A549 (cell line): Measurements from ENCODE around the gene TMEM59. TPM values are rescaled to one million over a fixed set of nuclear protein-coding genes. Genes with fewer than 3 reads are reported as not detected.
"Not testable (repeated sequence)": the region's sequence is repeated elsewhere in the genome, so short reads cannot be mapped to it uniquely, and the experiment has no call there.

Experiments
- ATAC-seq, 2 experiments: fragments of 200-7000 bp in 1 of 2; fragments of >200 bp in 1 of 2; cut with Nextera tagmentation in 1 of 2; cut with Tn5 transposase in 1 of 2; 3 replicates each; pipeline versions ENCODE4 v1.8.0 to v1.9.1; 2018 to 2020; ENCODE audit warnings: mild to moderate bottlenecking in 1 of 2, moderate library complexity in 1 of 2
- CTCF ChIA-PET: fragments of 300-600 bp; sonication (Branson Sonifier 250); formaldehyde crosslinking; extraction: SDS; loops from one replicate; lab custom pipeline; 2021; ENCODE audit warnings: antibody characterized with exemption, inconsistent platforms; lab: Yijun Ruan, JAX
- POLR2A ChIA-PET: fragments of 350-600 bp; formaldehyde crosslinking; extraction: SDS; loops from one replicate; lab custom pipeline; 2021; ENCODE audit warnings: antibody characterized with exemption, inconsistent platforms; lab: Yijun Ruan, JAX
- DNase-seq, 2 experiments: peaks; one replicate each; pipeline versions ENCODE4 v3.0.0 to v3.0.0-alpha.2; 2011 to 2016; ENCODE audit warnings: low read depth in 1 of 2, low spot score in 1 of 2
- FAIRE-seq: peaks from 2 replicates; lab custom pipeline; 2011; peaks lifted over from hg19 to GRCh38; lab: Jason Lieb, UNC
- H3K27ac ChIP-seq, 2 experiments: fragments of >200 bp; sonication (Bioruptor Twin); formaldehyde crosslinking; 3 replicates each; pipeline ENCODE4 v1.5.1; 2016 to 2017
- H3K4me1 ChIP-seq: fragments of >200 bp; sonication (Bioruptor Twin); formaldehyde crosslinking; 3 replicates; pipeline ENCODE4 v1.6.1; 2016
- H3K4me2 ChIP-seq: fragments of >200 bp; sonication (Bioruptor Twin); formaldehyde crosslinking; 3 replicates; pipeline ENCODE4 v1.6.1; 2016
- H3K4me3 ChIP-seq: fragments of >200 bp; sonication (Bioruptor Twin); formaldehyde crosslinking; 3 replicates; pipeline ENCODE4 v1.5.1; 2016
- H3K9me3 ChIP-seq: fragments of >200 bp; sonication (Bioruptor Twin); formaldehyde crosslinking; 3 replicates; pipeline ENCODE4 v1.6.1; 2016
- ATOH8 ChIP-seq: fragments of 250-450 bp; sonication (Bioruptor Pico); IDR thresholded peaks from 2 replicates; pipeline ENCODE4 v1.5.0; 2020; ENCODE audit warnings: low read depth, mild to moderate bottlenecking, moderate library complexity
- BHLHE40 ChIP-seq: IDR thresholded peaks from 2 replicates; pipeline ENCODE4 v1.6.1; 2012; ENCODE audit warnings: low read depth, low read length, inconsistent platforms
- CBX2 ChIP-seq: fragments of 200-600 bp; sonication (generic); IDR thresholded peaks from 2 replicates; pipeline ENCODE4 v1.6.1; 2016; ENCODE audit warnings: low read depth, mild to moderate bottlenecking, borderline replicate concordance
- CEBPB ChIP-seq, 2 experiments: fragments of >200 bp in 1 of 2; sonication (Bioruptor Twin) in 1 of 2; formaldehyde crosslinking in 1 of 2; IDR thresholded peaks; 2 replicates each; pipeline ENCODE4 v1.6.1; 2012 to 2016
- CHD4 ChIP-seq: fragments of 200-600 bp; sonication (generic); IDR thresholded peaks from 2 replicates; pipeline ENCODE4 v1.6.1; 2016; ENCODE audit warnings: antibody characterized with exemption, mild to moderate bottlenecking, borderline replicate concordance
- E2F6 ChIP-seq: IDR thresholded peaks from 2 replicates; pipeline ENCODE4 v1.6.1; 2012; ENCODE audit warnings: low read depth, borderline replicate concordance
- EHF ChIP-seq: fragments of 250-450 bp; sonication (Bioruptor Pico); IDR thresholded peaks from 2 replicates; pipeline ENCODE4 v1.5.0; 2020; ENCODE audit warnings: mild to moderate bottlenecking
- EHMT2 ChIP-seq: fragments of 200-600 bp; sonication (generic); IDR thresholded peaks from 2 replicates; pipeline ENCODE4 v1.6.1; 2016; ENCODE audit warnings: antibody characterized with exemption, low read depth, mild to moderate bottlenecking, moderate library complexity
- ESRRA ChIP-seq: fragments of 150-350 bp; IDR thresholded peaks from 2 replicates; pipeline ENCODE4 v1.6.1; 2014; ENCODE audit warnings: mild to moderate bottlenecking, low read length, borderline replicate concordance
- FOSL2 ChIP-seq, 2 experiments: fragments of 450-650 bp in 1 of 2; fragments of >200 bp in 1 of 2; sonication (Bioruptor Twin) in 1 of 2; formaldehyde crosslinking; IDR thresholded peaks; 2 replicates each; pipeline versions ENCODE4 v1.5.0 to v1.6.1; 2016 to 2020; ENCODE audit warnings: mild to moderate bottlenecking in 1 of 2, moderate library complexity in 1 of 2
- GATA3 ChIP-seq: IDR thresholded peaks from 2 replicates; pipeline ENCODE4 v1.6.1; 2012; ENCODE audit warnings: borderline replicate concordance
- HOXB13 ChIP-seq: fragments of 250-450 bp; sonication (Bioruptor Pico); IDR thresholded peaks from 2 replicates; pipeline ENCODE4 v1.5.0; 2020; ENCODE audit warnings: low read depth, mild to moderate bottlenecking, moderate library complexity
- KDM1A ChIP-seq: fragments of 200-600 bp; sonication (generic); IDR thresholded peaks from 2 replicates; pipeline ENCODE4 v1.6.1; 2016; ENCODE audit warnings: low read depth, mild to moderate bottlenecking
- MAFK ChIP-seq: fragments of 450-650 bp; IDR thresholded peaks from 2 replicates; pipeline ENCODE4 v1.6.1; 2014; ENCODE audit not compliant: partially characterized antibody
- NFE2L2 ChIP-seq: fragments of 150-350 bp; conservative IDR thresholded peaks from 2 replicates; pipeline ENCODE4 v1.6.1; 2014; ENCODE audit warnings: low read length
- NPAS2 ChIP-seq: fragments of 250-450 bp; sonication (Bioruptor Pico); IDR thresholded peaks from 2 replicates; pipeline ENCODE4 v1.8.0; 2022; ENCODE audit warnings: mild to moderate bottlenecking, moderate library complexity, borderline replicate concordance
- NR3C1 ChIP-seq: fragments of >200 bp; sonication (Bioruptor Twin); formaldehyde crosslinking; IDR thresholded peaks from 3 replicates; pipeline ENCODE4 v1.6.1; 2017
- POLR2A ChIP-seq: IDR thresholded peaks from 2 replicates; pipeline ENCODE4 v1.6.1; 2012; ENCODE audit warnings: mild to moderate bottlenecking, low read length
- RAD21 ChIP-seq, 2 experiments: fragments of >200 bp in 1 of 2; sonication (Bioruptor Twin) in 1 of 2; formaldehyde crosslinking in 1 of 2; IDR thresholded peaks in 1 of 2; conservative IDR thresholded peaks in 1 of 2; 2 replicates in 1 of 2; 3 replicates in 1 of 2; pipeline ENCODE4 v1.6.1; 2012 to 2018; ENCODE audit warnings: inconsistent platforms in 1 of 2
- REST ChIP-seq: fragments of 200-600 bp; sonication (generic); IDR thresholded peaks from 2 replicates; pipeline ENCODE4 v1.6.1; 2016; ENCODE audit warnings: antibody characterized with exemption, mild to moderate bottlenecking, moderate library complexity
- RFX5 ChIP-seq: fragments of 450-650 bp; IDR thresholded peaks from 2 replicates; pipeline ENCODE4 v1.7.1; 2014; ENCODE audit warnings: antibody characterized with exemption, mild to moderate bottlenecking, moderate library complexity
- SMC3 ChIP-seq: fragments of >200 bp; sonication (Bioruptor Twin); formaldehyde crosslinking; IDR thresholded peaks from 3 replicates; pipeline ENCODE4 v1.6.1; 2018; ENCODE audit warnings: inconsistent platforms
- SREBF2 ChIP-seq: fragments of 450-650 bp; IDR thresholded peaks from 2 replicates; pipeline ENCODE4 v1.6.1; 2014; ENCODE audit warnings: mild to moderate bottlenecking, moderate library complexity
- ZNF302 ChIP-seq: fragments of 250-450 bp; sonication (Bioruptor Pico); IDR thresholded peaks from 2 replicates; pipeline ENCODE4 v1.9.0; 2021; ENCODE audit warnings: inconsistent platforms, mild to moderate bottlenecking, moderate library complexity
- ZSCAN20 ChIP-seq: fragments of 250-450 bp; sonication (Bioruptor Pico); IDR thresholded peaks from 2 replicates; pipeline ENCODE4 v1.8.0; 2022; ENCODE audit warnings: mild to moderate bottlenecking, moderate library complexity
- WGBS: methylation state at CpG from one replicate; pipeline ENCODE4 v1.1.6; 2017; ENCODE audit errors: missing lambda C conversion rate; 5-methylcytosine and 5-hydroxymethylcytosine counted together
- polyA plus RNA-seq, 4 experiments: library from polyadenylated mRNA; depleted of rRNA in 3 of 4; stranded (reverse); fragments of >200 nt; fragmentation: RNase III in 1 of 4; extraction: RNeasy Plus Mini Kit Qiagen cat#74134 plus additional on column Dnase treatment in 1 of 4; gene quantifications; 2 replicates in 3 of 4; 3 replicates in 1 of 4; pipeline ENCODE4 v1.2.3, GENCODE V29; 2011 to 2017

TMEM59 gene
- polyA plus RNA-seq, 2 of the 4 experiments (the other 2 are of a cell fraction): 114 to 225 TPM

- TF ChIP-seq CHD4 (no peak), NR3C1 (no peak)
- TF ChIP-seq, all 56 proteins: peak for 0
Observed at GRCh38 chr1:54096227-54096876, 43.3 kb upstream of the TMEM59 start (continued).

- 86% methylated on average over 8 of the region's 8 CpGs for WGBS
- ChIA-PET CTCF (no interaction called here), POLR2A (no interaction called here)
- Histone ChIP-seq H3K4me2 (no peak overlapping the region), H3K4me3 (no peak overlapping the region), H3K9me3 (no peaks in the 10 kb centered on the region), H3K27ac (no peak overlapping the region), H3K4me1 (0 out of 3 replicates have a peak, but pooled peaks cover 3% of the 10 kb centered on the region)
- FAIRE-seq (no peak), DNase-seq (no peak), ATAC-seq (no peak)
- TF ChIP-seq ZNF302 (CRISPR knock-in tag): no peak
- no peak for TF ChIP-seq SREBF2
- no peak for TF ChIP-seq FOSL2 (IDR thresholded peaks at IDR 0.05)
- no peak for TF ChIP-seq FOSL2 (CRISPR knock-in tag; IDR thresholded peaks at IDR 0.05)
- TF ChIP-seq EHMT2: no peak
- TF ChIP-seq KDM1A: no peak
- no peak for TF ChIP-seq ZSCAN20
- no peak for TF ChIP-seq CBX2
- no peak for TF ChIP-seq GATA3
Observed at GRCh38 chr1:54095546-54096226, 42.7 kb upstream of the TMEM59 start.

GRCh38 chr1:54094730-54095105 is 41.7 kb upstream of the TMEM59 start:
- CTCF ChIA-PET, ATAC-seq, POLR2A ChIA-PET, DNase-seq, H3K4me1 ChIP-seq, H3K9me3 ChIP-seq, H3K27ac ChIP-seq, H3K4me2 ChIP-seq, FAIRE-seq, H3K4me3 ChIP-seq: not testable (repeated sequence)
- 100% methylated on average over 1 of the region's 1 CpG for WGBS

- ATAC-seq (no peak), FAIRE-seq (no peak), DNase-seq (no peak)
- Histone ChIP-seq H3K4me2 (no peak overlapping the region), H3K4me1 (0 out of 3 replicates have a peak, but pooled peaks cover 3% of the 10 kb centered on the region), H3K9me3 (no peaks in the 10 kb centered on the region), H3K4me3 (no peak overlapping the region), H3K27ac (no peak overlapping the region)
- CTCF ChIA-PET: interaction anchor here (0.7 kb wide), 1 partner anchor 225 kb away, joined by 3 read pairs; no protein-coding TSS in a partner anchor
- 87% methylated on average over 4 of the region's 4 CpGs for WGBS
- POLR2A ChIA-PET: no interaction called here
- TF ChIP-seq ESRRA (no peak), CEBPB (IDR thresholded peaks at IDR 0.05) (no peak), RFX5 (no peak), GATA3 (no peak), RAD21 (conservative IDR thresholded peaks at IDR 0.05 in 1 of 2, IDR thresholded peaks at IDR 0.05 in 1 of 2) (no peak), REST (no peak), NPAS2 (CRISPR knock-in tag) (no peak), SMC3 (no peak), EHF (CRISPR knock-in tag) (no peak), HOXB13 (no peak), MAFK (no peak), ATOH8 (no peak), ZSCAN20 (no peak), FOSL2 (IDR thresholded peaks at IDR 0.05) (no peak), FOSL2 (CRISPR knock-in tag; IDR thresholded peaks at IDR 0.05) (no peak), E2F6 (no peak), BHLHE40 (no peak), NFE2L2 (no peak), POLR2A (no peak)
Observed at GRCh38 chr1:54094001-54094729, 41.2 kb upstream of the TMEM59 start.
